HL-60 (cell line): ENCODE data around the gene KRTAP24-1.

Source experiments
- DNase-seq, 2 experiments: peaks; one replicate each; pipeline ENCODE4 v3.0.0-alpha.2; 2010 to 2020; ENCODE audit warnings: low read depth in 1 of 2, low spot score in 1 of 2
- H3K27ac ChIP-seq: fragments of 250-450 bp; sonication (Bioruptor Pico); replicated peaks from 2 replicates; pipeline ENCODE4 v1.5.1; 2020; ENCODE audit warnings: mild to moderate bottlenecking, moderate library complexity
- H3K27me3 ChIP-seq: fragments of 250-450 bp; sonication (Bioruptor Pico); 2 replicates; pipeline ENCODE4 v1.5.1; 2021; ENCODE audit warnings: mild to moderate bottlenecking, moderate library complexity; ENCODE audit not compliant: insufficient read depth, poor library complexity, severe bottlenecking
- H3K4me3 ChIP-seq: replicated peaks from 2 replicates; pipeline ENCODE4 v1.5.1; 2011; ENCODE audit warnings: mild to moderate bottlenecking, control low read depth, low read length; ENCODE audit not compliant: insufficient read depth
- GABPA ChIP-seq: IDR thresholded peaks from 2 replicates; pipeline ENCODE4 v1.6.1; 2012; ENCODE audit warnings: low read depth
- POLR2AphosphoS5 ChIP-seq: IDR thresholded peaks from 2 replicates; pipeline ENCODE4 v1.6.1; 2012; ENCODE audit warnings: low read depth
- SPI1 ChIP-seq: IDR thresholded peaks from 2 replicates; pipeline ENCODE4 v1.6.1; 2012; ENCODE audit warnings: low read depth, mild to moderate bottlenecking, borderline replicate concordance
- TF ChIP-seq, protein P1 (sequence below): IDR thresholded peaks from one replicate; pipeline ENCODE4 v1.5.1; 2011; ENCODE audit warnings: low read length, control low read depth, inconsistent platforms; ENCODE audit not compliant: insufficient read depth
- TF ChIP-seq, protein P2 (sequence below): IDR thresholded peaks from 2 replicates; pipeline ENCODE4 v1.6.1; 2012; ENCODE audit warnings: low read depth; ENCODE audit not compliant: insufficient replicate concordance

Gene KRTAP24-1

DNA sequence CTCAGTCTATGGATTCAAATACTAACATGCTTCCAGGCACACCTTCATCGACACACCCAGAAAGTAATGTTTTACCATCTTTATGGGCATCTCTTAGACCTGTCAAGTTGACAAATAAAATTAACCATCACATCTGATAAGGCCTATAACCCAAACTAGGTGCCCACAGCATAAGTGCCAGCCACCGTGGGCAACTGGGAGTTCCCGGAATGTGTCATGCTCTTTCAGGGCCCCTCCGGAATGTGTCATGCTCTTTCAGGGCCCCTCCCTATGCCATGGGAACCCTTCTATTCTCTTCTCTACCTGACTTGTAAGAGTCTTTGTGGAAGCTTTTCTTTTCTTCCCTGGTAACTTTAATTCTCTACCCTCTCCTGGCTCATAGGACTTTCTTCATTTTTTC is 26.6 kb downstream of the KRTAP24-1 start:
- TF ChIP-seq, protein P1, sequence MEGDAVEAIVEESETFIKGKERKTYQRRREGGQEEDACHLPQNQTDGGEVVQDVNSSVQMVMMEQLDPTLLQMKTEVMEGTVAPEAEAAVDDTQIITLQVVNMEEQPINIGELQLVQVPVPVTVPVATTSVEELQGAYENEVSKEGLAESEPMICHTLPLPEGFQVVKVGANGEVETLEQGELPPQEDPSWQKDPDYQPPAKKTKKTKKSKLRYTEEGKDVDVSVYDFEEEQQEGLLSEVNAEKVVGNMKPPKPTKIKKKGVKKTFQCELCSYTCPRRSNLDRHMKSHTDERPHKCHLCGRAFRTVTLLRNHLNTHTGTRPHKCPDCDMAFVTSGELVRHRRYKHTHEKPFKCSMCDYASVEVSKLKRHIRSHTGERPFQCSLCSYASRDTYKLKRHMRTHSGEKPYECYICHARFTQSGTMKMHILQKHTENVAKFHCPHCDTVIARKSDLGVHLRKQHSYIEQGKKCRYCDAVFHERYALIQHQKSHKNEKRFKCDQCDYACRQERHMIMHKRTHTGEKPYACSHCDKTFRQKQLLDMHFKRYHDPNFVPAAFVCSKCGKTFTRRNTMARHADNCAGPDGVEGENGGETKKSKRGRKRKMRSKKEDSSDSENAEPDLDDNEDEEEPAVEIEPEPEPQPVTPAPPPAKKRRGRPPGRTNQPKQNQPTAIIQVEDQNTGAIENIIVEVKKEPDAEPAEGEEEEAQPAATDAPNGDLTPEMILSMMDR = no peak
- TF ChIP-seq POLR2AphosphoS5 (no peak), SPI1 (no peak), GABPA (no peak)
- TF ChIP-seq, protein P2, sequence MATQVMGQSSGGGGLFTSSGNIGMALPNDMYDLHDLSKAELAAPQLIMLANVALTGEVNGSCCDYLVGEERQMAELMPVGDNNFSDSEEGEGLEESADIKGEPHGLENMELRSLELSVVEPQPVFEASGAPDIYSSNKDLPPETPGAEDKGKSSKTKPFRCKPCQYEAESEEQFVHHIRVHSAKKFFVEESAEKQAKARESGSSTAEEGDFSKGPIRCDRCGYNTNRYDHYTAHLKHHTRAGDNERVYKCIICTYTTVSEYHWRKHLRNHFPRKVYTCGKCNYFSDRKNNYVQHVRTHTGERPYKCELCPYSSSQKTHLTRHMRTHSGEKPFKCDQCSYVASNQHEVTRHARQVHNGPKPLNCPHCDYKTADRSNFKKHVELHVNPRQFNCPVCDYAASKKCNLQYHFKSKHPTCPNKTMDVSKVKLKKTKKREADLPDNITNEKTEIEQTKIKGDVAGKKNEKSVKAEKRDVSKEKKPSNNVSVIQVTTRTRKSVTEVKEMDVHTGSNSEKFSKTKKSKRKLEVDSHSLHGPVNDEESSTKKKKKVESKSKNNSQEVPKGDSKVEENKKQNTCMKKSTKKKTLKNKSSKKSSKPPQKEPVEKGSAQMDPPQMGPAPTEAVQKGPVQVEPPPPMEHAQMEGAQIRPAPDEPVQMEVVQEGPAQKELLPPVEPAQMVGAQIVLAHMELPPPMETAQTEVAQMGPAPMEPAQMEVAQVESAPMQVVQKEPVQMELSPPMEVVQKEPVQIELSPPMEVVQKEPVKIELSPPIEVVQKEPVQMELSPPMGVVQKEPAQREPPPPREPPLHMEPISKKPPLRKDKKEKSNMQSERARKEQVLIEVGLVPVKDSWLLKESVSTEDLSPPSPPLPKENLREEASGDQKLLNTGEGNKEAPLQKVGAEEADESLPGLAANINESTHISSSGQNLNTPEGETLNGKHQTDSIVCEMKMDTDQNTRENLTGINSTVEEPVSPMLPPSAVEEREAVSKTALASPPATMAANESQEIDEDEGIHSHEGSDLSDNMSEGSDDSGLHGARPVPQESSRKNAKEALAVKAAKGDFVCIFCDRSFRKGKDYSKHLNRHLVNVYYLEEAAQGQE = no peak
- Histone ChIP-seq H3K27ac (no peak overlapping the region), H3K27me3 (peaks cover 3% of the 10 kb centered on the region), H3K4me3 (no peak overlapping the region)
- no peak for DNase-seq

DNA sequence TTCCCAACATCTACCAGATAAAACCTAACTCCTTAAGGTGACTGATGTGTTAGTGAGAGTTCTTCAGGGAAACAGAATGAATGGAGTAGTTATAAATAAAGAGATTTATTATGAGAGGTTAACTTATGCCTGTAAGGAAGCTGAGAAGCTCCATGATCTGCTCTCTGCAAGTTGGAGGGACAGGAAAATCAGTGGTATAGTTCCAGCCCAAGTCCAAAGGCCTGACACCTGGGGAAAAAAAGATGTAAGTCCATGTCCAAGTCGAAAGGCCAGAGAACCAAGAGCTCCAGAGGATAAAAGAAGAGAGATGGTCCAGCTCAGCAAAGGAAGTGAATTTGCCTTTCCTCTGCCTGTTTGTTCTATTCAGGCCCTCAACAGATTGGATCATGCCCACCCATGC is 27.1 kb downstream of the KRTAP24-1 start:
- Histone ChIP-seq H3K27ac (no peak overlapping the region), H3K4me3 (no peak overlapping the region), H3K27me3 (peaks cover 3% of the 10 kb centered on the region)
- no peak for DNase-seq
- TF ChIP-seq GABPA (no peak), SPI1 (no peak), POLR2AphosphoS5 (no peak)
- TF ChIP-seq, protein P1 = no peak
- TF ChIP-seq, protein P2 = no peak

DNA sequence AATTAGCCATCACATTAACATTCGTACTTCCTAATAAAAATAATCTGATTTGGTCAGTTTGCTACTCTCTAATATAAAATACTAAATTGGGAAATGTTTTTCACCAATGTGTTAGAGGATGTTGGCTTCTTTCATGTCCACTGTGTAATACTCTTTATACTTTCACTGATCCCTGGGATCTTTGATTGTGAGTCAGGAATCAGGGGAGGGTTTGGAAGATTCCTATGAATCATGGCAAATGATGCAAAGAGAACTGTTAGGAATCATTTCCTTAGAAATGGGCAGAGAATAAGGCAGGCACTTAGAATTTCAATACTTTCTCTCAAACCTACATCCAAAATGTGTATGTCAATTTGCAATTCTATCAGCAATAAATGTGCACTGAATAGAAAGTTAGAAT is 31.0 kb downstream of the KRTAP24-1 start:
- no peak for TF ChIP-seq GABPA
- TF ChIP-seq, protein P1 = no peak
- no peak for TF ChIP-seq POLR2AphosphoS5
- no peak for TF ChIP-seq SPI1
- TF ChIP-seq, protein P2 = no peak

More for the DNA sequence above, 31.0 kb downstream of the KRTAP24-1 start:
- no peak for DNase-seq
- no peak overlapping the region for H3K27ac ChIP-seq
- no peaks in the 10 kb centered on the region for H3K27me3 ChIP-seq
- no peak overlapping the region for H3K4me3 ChIP-seq
